Astrocyte (in vitro differentiated cells and primary cell): ENCODE data around the gene SFT2D3.

ENCODE experiments used
- EZH2 ChIP-seq: IDR thresholded peaks from 2 replicates; pipeline ENCODE4 v1.6.1; 2012; ENCODE audit warnings: mild to moderate bottlenecking, low read length, inconsistent platforms; ENCODE audit not compliant: insufficient read depth
- TF ChIP-seq, protein P1 (sequence below): IDR thresholded peaks from 2 replicates; pipeline ENCODE4 v1.5.1; 2011; ENCODE audit warnings: low read depth, mild to moderate bottlenecking, inconsistent platforms, low read length, moderate library complexity; ENCODE audit not compliant: insufficient read depth

DNA sequence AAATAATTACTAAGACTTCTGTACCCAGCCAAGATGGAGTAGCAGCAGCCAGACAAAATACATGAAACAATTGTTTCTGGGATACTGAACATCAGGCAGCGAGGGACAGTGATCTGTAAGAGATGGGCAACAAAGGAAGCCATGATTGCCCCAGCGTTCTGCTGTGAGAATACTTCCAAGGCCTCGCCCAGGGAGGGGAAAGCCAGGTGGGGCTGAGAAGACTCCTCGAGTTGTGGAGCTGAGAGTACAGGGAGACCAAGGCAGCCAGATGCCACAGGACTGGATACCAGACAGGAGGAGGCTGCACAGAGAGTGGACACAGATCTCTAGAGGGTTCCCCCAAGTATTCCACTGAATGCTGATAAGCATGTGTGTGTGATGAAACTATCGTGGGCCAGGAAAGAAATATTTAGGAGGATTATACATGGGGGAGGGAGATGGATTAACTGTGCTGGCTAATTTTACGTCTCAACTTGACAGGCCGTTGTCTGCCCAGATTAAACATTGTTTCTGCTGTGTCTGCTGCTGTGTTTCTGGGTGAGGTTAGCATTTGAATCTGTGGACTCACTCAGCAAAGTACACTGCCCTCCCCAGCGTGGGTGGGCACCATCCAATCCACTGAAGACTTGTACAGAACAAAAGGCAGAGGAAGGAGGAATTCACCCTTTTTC, 15.8 kb upstream of the SFT2D3 start:
- TF ChIP-seq, protein P1, sequence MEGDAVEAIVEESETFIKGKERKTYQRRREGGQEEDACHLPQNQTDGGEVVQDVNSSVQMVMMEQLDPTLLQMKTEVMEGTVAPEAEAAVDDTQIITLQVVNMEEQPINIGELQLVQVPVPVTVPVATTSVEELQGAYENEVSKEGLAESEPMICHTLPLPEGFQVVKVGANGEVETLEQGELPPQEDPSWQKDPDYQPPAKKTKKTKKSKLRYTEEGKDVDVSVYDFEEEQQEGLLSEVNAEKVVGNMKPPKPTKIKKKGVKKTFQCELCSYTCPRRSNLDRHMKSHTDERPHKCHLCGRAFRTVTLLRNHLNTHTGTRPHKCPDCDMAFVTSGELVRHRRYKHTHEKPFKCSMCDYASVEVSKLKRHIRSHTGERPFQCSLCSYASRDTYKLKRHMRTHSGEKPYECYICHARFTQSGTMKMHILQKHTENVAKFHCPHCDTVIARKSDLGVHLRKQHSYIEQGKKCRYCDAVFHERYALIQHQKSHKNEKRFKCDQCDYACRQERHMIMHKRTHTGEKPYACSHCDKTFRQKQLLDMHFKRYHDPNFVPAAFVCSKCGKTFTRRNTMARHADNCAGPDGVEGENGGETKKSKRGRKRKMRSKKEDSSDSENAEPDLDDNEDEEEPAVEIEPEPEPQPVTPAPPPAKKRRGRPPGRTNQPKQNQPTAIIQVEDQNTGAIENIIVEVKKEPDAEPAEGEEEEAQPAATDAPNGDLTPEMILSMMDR = no peak
- no peak for TF ChIP-seq EZH2
